ENCODE data around the gene MRPL27.

Gene MRPL27

GRCh38 chr17:50372758-50373556 is at the start of gene MRPL27, which contains the start of gene EME1 (continued):
- TF ChIP-seq KLF17 (tag by site-specific recombination; IDR thresholded peaks at IDR 0.05) (peak; percentile 92), ZNF16 (tag by site-specific recombination; IDR thresholded peaks at IDR 0.05; ENCODE audit: low read depth) (no peak), KLF1 (tag by site-specific recombination; IDR thresholded peaks at IDR 0.05) (peak; percentile 78), ZXDB (tag by site-specific recombination; IDR thresholded peaks at IDR 0.05) (peak; percentile 97), ZNF174 (tag by site-specific recombination; IDR thresholded peaks at IDR 0.05) (no peak), CTCF (tag by site-specific recombination; IDR thresholded peaks at IDR 0.05) (no peak), ZBTB21 (tag by site-specific recombination; IDR thresholded peaks at IDR 0.05) (peak; percentile 85), ZNF18 (tag by site-specific recombination; IDR thresholded peaks at IDR 0.05) (no peak; the same call in 1 of the 2 replicates), ZNF148 (tag by site-specific recombination; IDR thresholded peaks at IDR 0.05; ENCODE audit: borderline replicate concordance) (no peak), ZNF785 (tag by site-specific recombination; IDR thresholded peaks at IDR 0.05) (no peak), ZNF473 (tag by site-specific recombination; IDR thresholded peaks at IDR 0.05) (no peak), ZNF404 (tag by site-specific recombination; IDR thresholded peaks at IDR 0.05) (no peak), REPIN1 (tag by site-specific recombination; IDR thresholded peaks at IDR 0.05; ENCODE audit: low read depth) (peak; percentile 55; the same call in 1 of the 2 replicates), YY1 (tag by site-specific recombination; IDR thresholded peaks at IDR 0.05) (peak; percentile 95), ZNF132 (tag by site-specific recombination; IDR thresholded peaks at IDR 0.05; ENCODE audit: borderline replicate concordance) (no peak), ZNF544 (tag by site-specific recombination; IDR thresholded peaks at IDR 0.05) (no peak), ZNF221 (tag by site-specific recombination; IDR thresholded peaks at IDR 0.05; ENCODE audit: borderline replicate concordance) (no peak), GLIS2 (tag by site-specific recombination; IDR thresholded peaks at IDR 0.05) (no peak), ZSCAN23 (tag by site-specific recombination; IDR thresholded peaks at IDR 0.05) (no peak; the same call in 1 of the 2 replicates), ZNF555 (tag by site-specific recombination; conservative IDR thresholded peaks at IDR 0.05) (no peak), SCRT1 (tag by site-specific recombination; IDR thresholded peaks at IDR 0.05; ENCODE audit: borderline replicate concordance) (no peak), ZNF707 (tag by site-specific recombination; IDR thresholded peaks at IDR 0.05) (no peak), ZNF10 (tag by site-specific recombination; IDR thresholded peaks at IDR 0.05) (peak; percentile 73), ZNF133 (tag by site-specific recombination; IDR thresholded peaks at IDR 0.05) (no peak), ZNF24 (tag by site-specific recombination; IDR thresholded peaks at IDR 0.05) (peak; percentile 87; the same call in 1 of the 2 replicates), ZNF571 (tag by site-specific recombination; IDR thresholded peaks at IDR 0.05) (no peak), ZFHX2 (tag by site-specific recombination; conservative IDR thresholded peaks at IDR 0.05) (peak; percentile 73), ZNF48 (tag by site-specific recombination; IDR thresholded peaks at IDR 0.05) (no peak), ZNF138 (tag by site-specific recombination; IDR thresholded peaks at IDR 0.05; ENCODE audit: borderline replicate concordance) (no peak), TRIM28 (IDR thresholded peaks at IDR 0.05; ENCODE audit: borderline replicate concordance, low read length) (peak; percentile 77), ZNF155 (tag by site-specific recombination; IDR thresholded peaks at IDR 0.05) (no peak), MZF1 (tag by site-specific recombination; IDR thresholded peaks at IDR 0.05; ENCODE audit: borderline replicate concordance) (peak; percentile 41; the same call in 1 of the 2 replicates), ZNF529 (tag by site-specific recombination; IDR thresholded peaks at IDR 0.05; ENCODE audit: insufficient replicate concordance) (no peak)
